Liver (tissue), 3 donors: ENCODE data around the gene HGF.

Experiments
- CTCF ChIP-seq: fragments of 150-350 bp; IDR thresholded peaks from 2 replicates; pipeline ENCODE4 v1.5.1; 2017; ENCODE audit warnings: improper control_type of control experiment, low read depth, low read length; ENCODE audit not compliant: missing input control
- JUND ChIP-seq, 2 donors: IDR thresholded peaks; 2 replicates each; pipeline ENCODE4 v1.6.1; 2016; ENCODE audit warnings: antibody characterized with exemption in 2 of 2
- SP1 ChIP-seq: IDR thresholded peaks from 2 replicates; pipeline ENCODE4 v1.6.1; 2018; ENCODE audit warnings: antibody characterized with exemption, mild to moderate bottlenecking
- YY1 ChIP-seq: IDR thresholded peaks from 2 replicates; pipeline ENCODE4 v1.6.1; 2016; ENCODE audit warnings: antibody characterized with exemption, mild to moderate bottlenecking
- donor health status: healthy.
- donor health status: healthy.

GRCh38 chr7:81790120-81790500 lies 20.3 kb upstream of the HGF start:
- TF ChIP-seq CTCF = no peak
- TF ChIP-seq SP1 = no peak
- TF ChIP-seq YY1 = no peak
- TF ChIP-seq JUND (IDR thresholded peaks at IDR 0.05) = no peak
